ENCODE results near the gene SORBS2.

Gene SORBS2

GRCh38 chr4:185838514-185839193 lies 26.7 kb upstream of the SORBS2 start:
- Mint-ChIP-seq H3K9me3 (no peaks in the 10 kb centered on the region), H3K4me3 (no peak overlapping the region), H3K27ac (no peak overlapping the region), H3K27me3 (no peaks in the 10 kb centered on the region), H3K36me3 (ENCODE audit: low read depth) (no peaks in the 10 kb centered on the region), H3K4me1 (ENCODE audit: low read depth) (no peaks in the 10 kb centered on the region)

DNA sequence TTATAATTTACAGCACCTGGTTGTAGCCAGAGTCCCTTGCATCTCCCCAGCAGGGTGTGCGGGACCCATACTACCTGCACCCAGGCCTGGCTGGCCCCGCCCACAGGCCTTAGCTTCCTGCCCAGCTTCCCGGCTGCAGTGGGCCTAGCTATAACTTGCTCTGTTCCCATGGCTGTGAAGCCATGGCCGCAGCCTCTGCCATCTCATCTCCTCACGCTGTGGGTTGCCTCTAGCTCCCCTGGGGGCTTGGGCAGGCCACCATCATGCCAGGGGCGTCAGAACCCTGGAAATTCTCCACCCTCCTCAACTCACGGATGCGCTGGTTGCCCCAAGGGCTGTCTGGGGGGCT lies 26.1 kb upstream of the SORBS2 start:
- no peaks in the 10 kb centered on the region for H3K4me1 Mint-ChIP-seq (ENCODE audit: low read depth)

DNA sequence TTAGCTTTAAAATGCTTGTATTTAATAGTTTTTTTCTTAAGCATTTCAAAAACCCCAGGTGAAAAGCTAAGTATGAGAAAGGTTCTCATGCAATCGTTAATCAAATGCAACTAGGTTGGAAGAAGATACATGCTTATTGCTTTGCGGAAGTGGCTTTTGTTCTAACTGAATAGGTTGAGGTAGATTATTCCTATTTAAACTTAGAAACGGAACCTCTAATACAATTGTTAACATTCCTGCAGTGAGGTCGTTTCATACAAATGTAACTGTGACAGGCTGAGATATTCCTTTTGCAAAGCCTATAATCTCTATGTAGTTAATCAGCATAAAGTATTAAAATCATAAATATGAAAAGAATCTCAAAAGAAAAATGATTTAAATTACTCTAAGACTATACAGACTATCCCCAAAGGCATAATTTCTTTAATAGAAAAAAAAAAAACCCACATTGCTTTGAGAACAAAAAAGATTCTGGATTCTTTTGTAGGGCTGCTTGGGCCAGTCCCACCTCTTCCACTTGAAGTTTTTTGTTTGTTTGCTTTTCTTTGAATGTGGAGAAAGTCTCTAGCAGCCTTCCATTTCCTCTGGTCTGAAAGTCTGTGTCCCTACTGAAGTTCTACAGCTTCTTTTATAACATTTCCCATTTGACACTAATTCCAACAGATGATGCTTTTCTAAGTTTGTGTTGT lies 25.6 kb upstream of the SORBS2 start:
- Mint-ChIP-seq H3K36me3 (ENCODE audit: low read depth) (no peaks in the 10 kb centered on the region), H3K9me3 (no peaks in the 10 kb centered on the region), H3K27me3 (no peaks in the 10 kb centered on the region), H3K27ac (no peak overlapping the region), H3K4me1 (ENCODE audit: low read depth) (no peaks in the 10 kb centered on the region), H3K4me3 (no peak overlapping the region)

More for the DNA sequence above, 26.1 kb upstream of the SORBS2 start:
- Mint-ChIP-seq H3K9me3 (no peaks in the 10 kb centered on the region), H3K4me3 (no peak overlapping the region), H3K36me3 (ENCODE audit: low read depth) (no peaks in the 10 kb centered on the region), H3K27me3 (no peaks in the 10 kb centered on the region), H3K27ac (no peak overlapping the region)

DNA sequence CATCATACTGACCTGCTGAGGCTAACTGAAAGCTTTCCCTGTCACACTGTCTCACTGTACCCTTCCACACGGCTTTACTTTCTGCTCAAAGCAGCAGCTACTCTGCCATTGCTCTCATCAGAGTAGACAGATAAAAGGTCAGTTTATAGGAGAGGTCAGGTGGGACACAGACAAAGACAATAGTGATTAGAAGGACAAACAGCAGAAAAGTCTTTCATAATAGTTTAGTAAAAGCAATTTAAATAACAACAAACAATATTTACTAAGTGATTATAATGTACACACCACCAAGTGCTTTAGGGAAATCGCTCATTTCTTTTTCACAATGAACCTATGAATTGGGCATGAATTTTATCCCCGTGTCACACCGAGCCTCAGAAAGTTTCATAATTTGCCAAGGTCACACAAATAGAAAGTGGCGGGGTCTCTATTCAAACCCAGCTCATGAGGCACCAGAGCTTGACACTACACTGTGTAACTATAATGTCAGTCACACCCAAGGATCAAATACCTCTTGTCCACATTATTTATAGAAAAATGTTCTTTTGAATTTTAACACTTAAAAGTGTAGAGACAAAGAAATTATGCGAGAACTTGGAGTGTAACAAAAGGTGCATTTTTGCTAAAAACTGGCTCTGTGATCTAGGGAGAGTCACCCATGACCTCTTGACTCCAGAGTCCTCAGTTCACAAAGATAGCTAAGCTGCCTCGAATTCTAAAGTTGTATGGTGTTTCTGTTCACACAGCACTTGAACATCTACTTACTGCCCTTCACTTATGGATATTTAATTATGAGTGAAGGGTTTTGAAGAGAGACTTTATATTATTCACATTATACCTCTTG lies 24.5 kb upstream of the SORBS2 start:
- Mint-ChIP-seq H3K27me3 (no peaks in the 10 kb centered on the region), H3K27ac (no peak overlapping the region), H3K9me3 (no peaks in the 10 kb centered on the region), H3K4me1 (ENCODE audit: low read depth) (no peaks in the 10 kb centered on the region), H3K36me3 (ENCODE audit: low read depth) (no peaks in the 10 kb centered on the region), H3K4me3 (no peak overlapping the region)

DNA sequence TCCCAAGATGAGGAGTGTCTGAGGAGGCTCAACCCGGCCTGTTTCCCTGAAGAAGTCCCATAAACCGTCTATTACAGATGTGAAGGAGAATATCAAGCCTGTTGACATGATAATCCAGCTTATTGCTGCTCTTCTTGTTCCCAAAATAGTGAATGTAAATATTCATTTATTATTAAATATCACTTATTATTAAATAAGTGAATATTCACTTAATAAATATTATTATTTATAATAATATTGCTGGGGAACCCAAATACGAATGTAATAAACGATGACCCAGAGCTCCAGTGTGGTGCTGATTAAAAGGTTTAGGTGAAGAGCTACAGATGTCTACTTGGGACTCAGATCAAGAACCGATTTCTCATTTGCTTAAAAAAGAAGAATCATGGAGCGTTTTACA lies 23.8 kb upstream of the SORBS2 start:
- Mint-ChIP-seq H3K9me3 (no peaks in the 10 kb centered on the region), H3K27ac (no peak overlapping the region), H3K36me3 (ENCODE audit: low read depth) (no peaks in the 10 kb centered on the region), H3K27me3 (peaks cover 2% of the 10 kb centered on the region), H3K4me1 (ENCODE audit: low read depth) (no peaks in the 10 kb centered on the region), H3K4me3 (no peak overlapping the region)

DNA sequence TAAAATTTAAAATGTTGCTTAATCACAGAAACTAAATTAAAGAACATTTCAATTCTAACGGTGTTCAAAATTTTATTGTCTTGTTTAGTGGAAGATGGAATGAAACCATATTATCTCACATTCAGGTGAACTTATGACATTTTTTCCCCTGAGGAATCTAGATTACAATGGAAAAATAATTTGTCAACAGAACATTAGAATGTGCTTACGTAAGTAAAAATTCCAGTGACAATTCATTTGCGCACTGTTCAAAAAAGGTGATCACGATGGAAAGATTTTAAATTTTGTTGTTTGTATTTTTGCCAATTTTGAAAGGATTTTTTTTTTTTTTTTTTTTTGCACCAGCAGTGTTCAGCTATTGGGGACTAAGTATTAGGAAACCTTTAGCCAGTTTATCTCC lies 23.3 kb upstream of the SORBS2 start:
- Mint-ChIP-seq H3K9me3 (no peaks in the 10 kb centered on the region), H3K36me3 (ENCODE audit: low read depth) (no peaks in the 10 kb centered on the region), H3K27ac (no peak overlapping the region), H3K4me1 (ENCODE audit: low read depth) (no peaks in the 10 kb centered on the region), H3K27me3 (peaks cover 4% of the 10 kb centered on the region), H3K4me3 (no peak overlapping the region)

DNA sequence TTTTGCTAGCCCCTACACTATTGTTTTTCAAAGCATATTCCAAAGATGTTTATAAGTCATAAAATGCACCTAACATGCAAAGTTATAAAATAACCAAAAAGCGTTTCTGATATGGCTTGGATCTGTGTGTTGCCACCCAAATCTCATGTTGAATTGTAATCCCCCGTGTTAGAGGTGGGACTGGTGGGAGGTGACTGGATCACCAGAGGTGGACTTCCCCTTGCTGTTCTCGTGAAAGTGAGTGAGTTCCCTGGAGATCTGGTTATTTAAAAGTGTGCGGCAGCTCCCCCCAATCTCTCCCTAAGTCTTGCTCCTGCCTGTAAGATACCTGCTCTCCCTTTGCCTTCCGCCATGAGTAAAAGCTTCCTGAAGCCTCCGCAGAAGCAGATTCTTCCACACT lies 22.8 kb upstream of the SORBS2 start:
- H3K27ac Mint-ChIP-seq = no peak overlapping the region
- no peaks in the 10 kb centered on the region for H3K4me1 Mint-ChIP-seq (ENCODE audit: low read depth)
- peaks cover 4% of the 10 kb centered on the region for H3K27me3 Mint-ChIP-seq
- no peak overlapping the region for H3K4me3 Mint-ChIP-seq
- H3K9me3 Mint-ChIP-seq = no peaks in the 10 kb centered on the region
- no peaks in the 10 kb centered on the region for H3K36me3 Mint-ChIP-seq (ENCODE audit: low read depth)

DNA sequence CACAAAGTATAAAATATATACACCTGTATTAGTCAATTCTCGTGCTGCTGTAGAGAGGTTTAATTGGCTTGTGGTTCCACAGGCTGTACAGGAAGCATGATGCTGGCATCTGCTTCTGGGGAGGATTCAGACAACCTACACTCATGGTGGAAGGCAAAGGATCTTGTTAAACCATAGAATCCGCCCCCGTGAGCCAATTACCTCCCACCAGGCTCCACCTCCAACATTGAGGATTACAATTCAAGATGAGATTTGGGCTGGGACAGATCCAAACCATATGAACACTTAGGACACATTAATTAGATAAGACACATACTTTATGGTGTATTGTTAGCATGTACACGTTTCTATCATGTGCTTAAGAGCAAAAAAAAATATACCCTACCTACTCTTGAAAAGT lies 22.1 kb upstream of the SORBS2 start:
- Mint-ChIP-seq H3K27ac (no peak overlapping the region), H3K4me1 (ENCODE audit: low read depth) (no peaks in the 10 kb centered on the region), H3K4me3 (no peak overlapping the region), H3K36me3 (ENCODE audit: low read depth) (no peaks in the 10 kb centered on the region), H3K9me3 (no peaks in the 10 kb centered on the region), H3K27me3 (peaks cover 4% of the 10 kb centered on the region)

- Mint-ChIP-seq H3K27ac (no peak overlapping the region), H3K4me3 (no peak overlapping the region), H3K9me3 (peaks cover 4% of the 10 kb centered on the region), H3K36me3 (ENCODE audit: low read depth) (no peaks in the 10 kb centered on the region), H3K27me3 (peaks cover 4% of the 10 kb centered on the region), H3K4me1 (ENCODE audit: low read depth) (no peaks in the 10 kb centered on the region)
Observed at GRCh38 chr4:185833055-185833598, 21.1 kb upstream of the SORBS2 start.

GRCh38 chr4:185831125-185831815 lies 19.3 kb upstream of the SORBS2 start:
- H3K4me1 Mint-ChIP-seq (ENCODE audit: low read depth) = no peaks in the 10 kb centered on the region
- peaks cover 4% of the 10 kb centered on the region for H3K9me3 Mint-ChIP-seq
- peaks cover 4% of the 10 kb centered on the region for H3K27me3 Mint-ChIP-seq
- no peak overlapping the region for H3K27ac Mint-ChIP-seq
- H3K4me3 Mint-ChIP-seq = no peak overlapping the region
- H3K36me3 Mint-ChIP-seq (ENCODE audit: low read depth) = no peaks in the 10 kb centered on the region

GRCh38 chr4:185830263-185830994 lies 18.4 kb upstream of the SORBS2 start:
- Mint-ChIP-seq H3K4me3 (no peak overlapping the region), H3K27ac (no peak overlapping the region), H3K36me3 (ENCODE audit: low read depth) (no peaks in the 10 kb centered on the region), H3K27me3 (peaks cover 4% of the 10 kb centered on the region), H3K4me1 (ENCODE audit: low read depth) (no peaks in the 10 kb centered on the region), H3K9me3 (peaks cover 4% of the 10 kb centered on the region)

GRCh38 chr4:185826381-185826780 lies 14.4 kb upstream of the SORBS2 start:
- Mint-ChIP-seq H3K27me3 (peaks cover 4% of the 10 kb centered on the region), H3K4me3 (no peak overlapping the region), H3K9me3 (peaks cover 4% of the 10 kb centered on the region), H3K36me3 (ENCODE audit: low read depth) (no peaks in the 10 kb centered on the region), H3K27ac (no peak overlapping the region), H3K4me1 (ENCODE audit: low read depth) (no peaks in the 10 kb centered on the region)

GRCh38 chr4:185825737-185826136 lies 13.7 kb upstream of the SORBS2 start:
- no peaks in the 10 kb centered on the region for H3K36me3 Mint-ChIP-seq (ENCODE audit: low read depth)
- H3K27ac Mint-ChIP-seq = no peak overlapping the region
- no peak overlapping the region for H3K4me3 Mint-ChIP-seq
- no peaks in the 10 kb centered on the region for H3K4me1 Mint-ChIP-seq (ENCODE audit: low read depth)
- peaks cover 4% of the 10 kb centered on the region for H3K9me3 Mint-ChIP-seq
- peaks cover 2% of the 10 kb centered on the region for H3K27me3 Mint-ChIP-seq

DNA sequence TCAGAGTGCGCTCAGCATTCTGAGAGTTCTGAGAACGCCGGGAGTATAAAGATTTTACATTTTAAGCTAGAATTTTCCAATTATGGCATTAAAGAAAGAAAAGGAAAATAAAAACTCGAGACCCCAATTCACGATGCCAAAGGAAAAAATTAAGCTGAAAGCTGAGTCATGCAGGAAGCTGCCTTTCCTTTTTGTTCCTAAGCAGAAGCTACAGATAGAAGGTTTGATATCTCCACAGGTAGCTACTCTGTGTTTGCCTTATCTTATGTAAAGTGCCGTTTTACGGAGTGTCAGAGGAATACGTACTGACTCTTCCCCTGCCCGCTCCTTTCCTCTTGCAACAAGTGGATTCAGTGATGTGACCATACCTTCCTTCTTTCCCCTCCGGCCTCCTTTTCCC lies 10.8 kb upstream of the SORBS2 start:
- Mint-ChIP-seq H3K27me3 (no peaks in the 10 kb centered on the region), H3K4me1 (ENCODE audit: low read depth) (no peaks in the 10 kb centered on the region), H3K27ac (no peak overlapping the region)

More for the DNA sequence above, 10.8 kb upstream of the SORBS2 start:
- peaks cover 3% of the 10 kb centered on the region for H3K9me3 Mint-ChIP-seq
- H3K4me3 Mint-ChIP-seq = no peak overlapping the region
- H3K36me3 Mint-ChIP-seq (ENCODE audit: low read depth) = no peaks in the 10 kb centered on the region
